HG03469 (cell line): ENCODE results near the gene PCGF1.
"Not testable (repeated sequence)": the region's sequence is repeated elsewhere in the genome, so short reads cannot be mapped to it uniquely, and the experiment has no call there.

ENCODE experiments used
- ATAC-seq: cut with Tn5 transposase; IDR thresholded peaks from one replicate; pipeline ENCODE4 v1.9.1; 2021; ENCODE audit warnings: mild to moderate bottlenecking, moderate library complexity, moderate number of reproducible peaks; ENCODE audit not compliant: unreplicated experiment

PCGF1 gene

DNA sequence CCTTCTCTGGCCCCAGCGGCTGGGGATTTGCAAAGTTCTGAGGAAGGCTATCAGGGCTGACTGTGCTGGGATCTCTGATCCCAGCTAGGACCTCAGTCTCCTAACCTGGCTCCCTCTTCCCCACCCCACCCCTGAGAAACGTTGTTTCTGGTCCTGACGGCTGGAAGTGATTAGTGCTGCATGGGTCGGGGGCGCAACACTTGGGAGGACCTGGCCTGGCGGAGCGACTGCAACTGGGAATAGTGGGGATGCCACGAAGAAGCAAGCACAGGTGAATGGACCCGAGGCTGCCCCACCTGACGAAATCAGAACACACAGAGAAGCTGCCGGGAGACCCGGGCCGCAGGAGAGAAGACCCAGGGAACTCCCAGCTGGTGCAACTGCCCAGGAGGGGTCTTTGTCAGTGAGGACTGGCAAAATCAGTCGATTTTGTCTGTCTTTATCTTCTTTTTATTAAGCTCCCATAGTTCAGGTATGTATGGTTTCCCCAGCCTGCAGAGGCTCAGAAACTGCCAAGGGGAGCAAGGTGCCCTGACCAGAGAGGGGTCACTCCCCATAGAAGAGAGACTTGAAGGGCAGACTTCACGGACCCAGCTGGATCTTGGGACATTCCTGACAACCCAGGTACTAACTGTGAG lies 7.4 kb downstream of the PCGF1 start:
- no peak for ATAC-seq

DNA sequence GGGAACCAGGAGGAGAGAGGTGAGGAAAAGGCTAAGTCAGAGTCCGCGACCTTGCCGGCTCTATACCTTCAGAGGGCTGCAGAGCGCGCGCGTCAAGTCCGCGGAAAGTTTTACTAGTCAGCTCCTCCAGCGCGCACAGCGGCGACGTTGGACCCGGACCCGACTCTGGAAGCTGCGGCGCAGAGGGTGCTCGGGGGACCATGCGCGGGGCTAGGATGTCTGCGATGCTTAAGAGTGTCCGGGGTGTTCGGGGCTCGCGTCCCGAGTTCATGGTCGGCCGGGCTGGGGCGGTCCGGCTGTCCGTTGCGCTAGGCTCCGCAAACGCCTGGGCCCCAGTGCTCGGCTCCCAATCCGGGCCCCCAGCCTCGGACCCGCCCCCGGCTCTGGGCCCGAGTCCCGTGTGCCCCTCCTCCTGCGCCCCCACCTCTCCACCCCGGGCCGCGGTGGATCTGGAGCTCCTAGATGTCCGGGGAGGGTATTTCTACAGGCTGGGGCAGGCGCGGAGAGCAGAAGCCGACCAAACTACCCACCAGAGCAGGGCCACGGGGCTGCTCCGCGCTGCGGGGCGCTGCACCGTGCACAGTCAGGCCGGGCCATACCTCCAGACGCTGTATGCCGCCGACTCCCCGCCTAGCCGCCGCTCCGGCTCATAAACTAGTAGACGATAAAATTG lies 8.1 kb downstream of the PCGF1 start, which contains the start of gene LBX2:
Gene LBX2 (minus strand): TSS at position 337 of the 673 bp plus-strand sequence. CDS start 66 bp downstream, at position 271.
- no peak for ATAC-seq

DNA sequence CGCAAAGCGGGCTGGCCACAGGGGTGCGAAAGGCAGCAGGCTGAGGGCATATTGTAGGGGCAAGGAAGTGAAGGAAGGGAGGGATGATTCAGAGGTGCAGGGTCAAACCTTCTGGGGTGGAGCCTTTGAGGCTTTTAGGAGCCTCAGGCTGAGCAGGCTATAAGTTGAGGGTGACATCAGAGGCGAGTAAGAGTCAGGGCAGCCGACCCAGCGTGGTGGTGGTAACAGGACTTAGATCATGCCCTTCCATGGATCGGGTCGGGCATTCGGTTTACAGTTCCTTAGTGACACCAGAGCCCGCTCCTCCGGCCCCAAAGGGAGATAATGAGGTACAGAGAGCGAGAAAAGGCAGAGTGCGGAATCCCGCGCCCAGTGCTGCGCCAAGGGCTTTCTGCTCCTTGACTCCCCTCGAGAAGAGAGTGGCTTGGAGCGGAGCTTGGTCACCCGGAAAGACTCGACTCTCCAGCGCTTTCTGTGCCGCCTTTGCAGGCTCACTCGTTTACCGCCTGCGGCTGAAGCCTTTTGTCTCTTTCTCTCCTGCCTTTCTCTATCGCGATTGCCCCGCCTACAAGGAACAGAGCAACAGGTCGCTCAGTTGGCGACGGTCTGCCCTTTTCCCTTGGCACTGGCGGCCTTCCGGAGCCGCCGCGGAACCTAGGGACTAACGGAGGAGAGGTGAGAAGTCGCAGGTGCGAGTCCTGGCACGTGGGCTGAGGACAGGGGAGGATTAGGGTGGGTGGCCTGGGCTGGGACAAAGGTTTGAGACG lies 8.8 kb downstream of the PCGF1 start:
- ATAC-seq = no peak

DNA sequence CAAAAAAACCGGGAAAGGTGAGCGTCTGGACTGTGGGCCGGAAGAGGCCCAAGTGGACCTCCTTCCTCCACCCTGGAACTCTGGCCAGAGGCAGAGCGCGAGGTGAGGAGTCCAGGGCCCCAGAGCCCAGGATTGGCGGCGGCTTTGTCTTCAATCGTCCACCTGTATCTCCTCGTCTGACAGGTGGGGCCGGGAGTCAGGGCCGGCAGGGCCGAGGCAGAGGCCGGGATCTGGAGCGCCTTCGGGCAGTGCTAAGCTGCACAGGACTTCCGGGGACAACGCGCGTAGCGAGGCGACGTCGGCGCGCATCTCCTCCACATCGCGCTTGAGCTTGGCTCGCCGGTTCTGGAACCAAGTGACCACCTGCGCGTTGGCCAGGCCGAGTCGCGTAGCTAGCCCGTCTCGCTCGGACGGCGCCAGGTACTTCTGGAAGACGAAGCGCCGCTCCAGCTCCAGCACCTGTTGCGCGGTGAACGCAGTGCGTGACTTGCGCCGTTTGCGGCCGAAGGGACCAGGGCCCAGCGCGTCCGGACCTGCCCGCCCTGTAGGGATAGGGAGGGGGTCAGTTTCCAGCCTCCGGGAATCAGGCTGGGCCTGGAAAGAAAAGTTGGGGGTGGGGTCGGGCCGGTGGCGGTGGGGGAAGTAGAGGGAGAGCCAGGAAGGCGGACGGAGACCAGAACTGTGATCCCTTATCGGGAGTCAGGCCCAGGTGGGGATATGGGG lies 9.6 kb downstream of the PCGF1 start:
- ATAC-seq = no peak

GRCh38 chr2:74496997-74497776 lies 10.3 kb downstream of the PCGF1 start:
- no peak for ATAC-seq

DNA sequence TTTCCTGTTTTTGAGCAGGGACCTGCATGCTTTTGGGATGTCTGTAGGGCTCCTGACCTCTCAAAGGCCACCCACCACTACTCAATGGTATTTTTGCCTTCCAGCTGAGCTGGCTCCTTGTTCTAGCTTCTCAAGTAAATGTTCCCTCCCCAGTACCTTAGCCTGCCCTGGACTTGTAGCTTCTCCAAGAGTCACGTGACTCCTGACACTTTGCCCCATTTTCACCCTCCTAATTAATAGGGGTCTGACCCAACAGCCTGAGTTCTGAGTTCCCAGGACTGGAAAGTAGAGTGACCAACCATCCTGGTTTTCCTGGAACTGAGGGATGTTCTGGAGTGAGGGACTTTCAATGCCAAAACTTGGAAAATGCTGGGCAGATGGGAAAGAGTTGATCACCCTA lies 12.1 kb downstream of the PCGF1 start:
- no peak for ATAC-seq

GRCh38 chr2:74493546-74493945 lies 13.9 kb downstream of the PCGF1 start:
- ATAC-seq = no peak

DNA sequence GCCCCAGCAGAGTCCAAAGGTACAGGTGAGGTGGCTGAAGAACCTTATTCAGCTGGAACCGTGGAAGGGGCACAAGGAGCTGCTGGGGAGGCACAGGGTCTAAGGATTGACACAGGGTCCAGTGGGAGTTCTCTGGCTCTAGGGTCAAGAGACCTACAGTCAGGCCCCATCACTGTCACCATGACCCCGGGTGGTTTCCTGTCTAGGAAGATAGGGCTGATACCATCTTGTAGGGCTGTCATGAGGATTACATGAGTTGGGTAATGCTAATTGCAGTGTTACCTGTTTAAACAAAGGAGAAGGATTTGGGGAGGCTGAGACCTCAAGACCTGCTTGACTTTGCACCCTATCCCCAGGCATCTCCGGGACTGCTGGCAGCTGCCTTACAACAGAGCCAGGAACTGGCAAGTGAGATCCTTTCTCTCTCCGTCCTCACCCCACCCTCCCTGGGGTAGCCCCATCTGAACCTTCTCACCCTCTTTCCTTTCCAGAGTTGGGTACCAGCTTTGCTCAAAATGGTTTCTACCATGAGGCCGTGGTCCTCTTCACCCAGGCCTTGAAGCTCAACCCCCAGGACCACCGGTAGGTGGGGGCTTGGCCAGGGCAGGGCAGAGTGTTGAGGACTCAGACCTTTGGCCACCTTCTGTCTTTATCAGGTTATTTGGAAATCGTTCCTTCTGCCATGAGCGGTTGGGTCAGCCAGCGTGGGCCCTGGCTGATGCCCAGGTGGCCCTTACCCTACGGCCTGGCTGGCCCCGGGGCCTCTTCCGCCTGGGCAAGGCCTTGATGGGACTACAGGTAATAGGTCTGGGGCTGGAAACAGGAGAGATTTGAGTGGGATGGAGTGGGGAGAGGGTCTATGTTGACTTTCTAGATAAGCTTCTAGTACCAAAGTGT lies 15.6 kb downstream of the PCGF1 start:
- ATAC-seq = no peak

DNA sequence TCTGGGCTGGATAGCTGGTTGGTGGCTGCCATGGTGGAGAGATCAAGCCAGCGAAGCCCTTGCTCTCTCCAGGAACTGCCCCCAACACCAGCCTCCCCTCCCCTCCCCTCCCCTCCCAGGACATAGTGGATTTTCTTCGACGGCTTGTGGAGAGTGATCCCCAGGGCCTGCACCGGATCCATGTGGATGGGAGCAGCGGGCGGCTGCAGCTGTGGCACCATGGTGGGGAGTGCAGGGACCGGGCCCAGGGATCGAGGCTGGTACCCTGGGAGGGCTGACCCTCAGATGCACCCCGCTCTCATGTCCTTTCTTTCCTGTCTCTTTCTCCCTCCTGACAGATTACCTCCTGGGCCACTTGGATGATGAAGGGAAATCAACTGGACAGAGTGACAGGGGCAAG lies 17.6 kb downstream of the PCGF1 start:
- no peak for ATAC-seq

DNA sequence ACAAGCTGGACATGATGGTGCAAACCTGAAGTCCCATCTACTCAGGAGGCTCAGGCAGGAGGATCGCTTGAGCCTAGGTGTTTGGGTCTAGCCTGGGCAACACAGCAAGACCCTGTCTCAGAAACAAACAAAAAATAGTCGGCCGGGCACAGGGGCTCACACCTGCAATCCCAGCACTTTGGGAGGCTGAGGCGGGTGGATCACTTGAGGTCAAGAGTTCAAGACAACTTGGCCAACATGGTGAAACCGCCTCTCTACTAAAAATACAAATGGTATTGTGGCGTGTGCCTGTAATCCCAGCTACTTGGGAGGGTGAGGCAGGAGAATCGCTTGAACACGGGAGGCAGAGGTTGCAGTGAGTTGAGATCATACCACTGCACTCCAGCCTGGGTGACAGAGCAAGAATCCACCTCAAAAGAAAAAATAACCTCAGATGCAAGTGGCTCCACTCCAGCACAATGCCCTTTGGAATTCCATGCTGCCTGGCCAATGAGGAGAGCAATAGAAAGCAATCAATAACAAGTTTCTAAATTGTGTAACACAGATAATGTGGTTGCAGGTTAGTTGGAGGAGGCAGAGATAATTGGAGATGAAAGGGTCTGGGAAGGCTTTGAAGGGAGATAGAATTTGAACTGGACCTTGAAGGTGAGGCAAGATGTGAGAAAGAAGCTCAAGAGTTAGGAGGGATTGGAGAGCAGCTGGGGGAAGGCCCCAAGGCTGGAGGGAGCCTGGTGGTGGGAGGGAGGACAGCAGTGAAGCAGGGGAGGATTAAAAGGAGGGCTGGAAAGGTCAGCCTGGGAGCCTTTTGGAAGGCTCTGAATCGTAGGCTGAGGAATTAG lies 18.6 kb downstream of the PCGF1 start:
- no peak for ATAC-seq

- no peak for ATAC-seq
Observed at GRCh38 chr2:74486141-74486540, 21.4 kb downstream of the PCGF1 start.

GRCh38 chr2:74483675-74484164 lies 23.8 kb downstream of the PCGF1 start:
- ATAC-seq = not testable (repeated sequence)

GRCh38 chr2:74482801-74483674 lies 24.5 kb downstream of the PCGF1 start, which contains the start of the genes CCDC142 and TTC31:
CCDC142 (minus strand) TSS chr2:74482998; CDS start chr2:74482837, 161 bp downstream.
TTC31 (plus strand) TSS chr2:74483081; CDS start chr2:74483096, 15 bp downstream.
- ATAC-seq = peak; percentile 64

DNA sequence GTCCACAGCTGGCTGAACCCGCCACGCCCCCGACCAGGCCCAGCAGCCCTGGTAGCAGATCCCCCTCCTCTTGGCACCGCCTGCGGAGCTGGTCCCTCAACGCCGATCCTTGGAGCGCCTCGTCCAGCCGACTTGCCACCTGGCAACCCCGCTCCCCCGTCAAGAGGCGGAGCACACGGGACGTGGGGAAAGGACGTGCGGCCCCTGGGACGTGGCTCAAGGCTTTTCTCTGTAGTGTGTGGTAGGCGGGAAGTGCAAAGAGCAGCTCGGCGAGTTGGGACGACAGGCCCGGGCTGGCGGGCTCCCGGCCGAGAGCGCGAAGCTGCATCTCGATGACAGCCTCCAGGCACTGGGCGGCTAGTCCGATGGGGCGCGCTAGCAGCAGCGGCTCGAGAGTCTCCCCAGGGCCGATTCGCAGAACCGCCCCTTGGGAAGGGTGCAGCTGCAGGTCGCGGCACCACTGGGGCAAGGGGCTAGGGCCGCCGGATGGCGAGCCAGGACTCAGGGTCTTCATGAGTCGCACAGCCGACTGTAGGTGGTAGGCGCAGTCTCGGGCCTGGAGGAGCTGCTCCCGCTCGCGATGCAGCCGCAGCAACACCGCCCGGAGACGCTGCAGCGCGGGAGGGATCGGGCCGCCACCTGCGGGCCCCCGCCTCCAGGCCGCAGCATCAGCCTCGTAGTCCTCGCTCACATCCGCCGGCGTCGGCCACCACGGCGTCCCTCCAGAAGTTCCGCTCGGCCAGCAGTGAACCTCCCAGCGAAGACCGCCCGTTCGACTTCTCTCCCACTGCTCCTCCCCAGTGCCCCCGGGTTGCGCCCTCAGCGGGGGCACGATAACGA lies 25.3 kb downstream of the PCGF1 start:
- peak; percentile 30 for ATAC-seq

DNA sequence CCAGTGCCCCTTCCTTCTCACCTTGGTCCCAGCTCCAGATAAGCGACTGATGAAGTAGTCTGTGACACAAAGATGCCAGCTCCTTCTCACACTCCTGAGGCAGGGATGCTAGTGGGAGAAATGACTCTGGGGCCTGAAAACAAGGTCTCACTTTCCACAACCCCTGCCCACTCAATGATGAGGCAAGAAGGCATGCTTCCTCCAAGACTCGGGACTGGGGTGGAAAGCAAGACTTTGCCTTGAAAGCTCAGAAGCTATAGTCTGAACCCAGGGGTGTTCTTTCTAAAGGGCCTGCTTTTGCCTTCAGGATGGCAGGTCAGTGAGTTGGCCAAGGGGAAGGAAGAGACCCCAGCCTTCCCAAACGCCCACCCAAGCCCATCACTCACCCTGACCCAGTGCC lies 26.1 kb downstream of the PCGF1 start:
- ATAC-seq = no peak

DNA sequence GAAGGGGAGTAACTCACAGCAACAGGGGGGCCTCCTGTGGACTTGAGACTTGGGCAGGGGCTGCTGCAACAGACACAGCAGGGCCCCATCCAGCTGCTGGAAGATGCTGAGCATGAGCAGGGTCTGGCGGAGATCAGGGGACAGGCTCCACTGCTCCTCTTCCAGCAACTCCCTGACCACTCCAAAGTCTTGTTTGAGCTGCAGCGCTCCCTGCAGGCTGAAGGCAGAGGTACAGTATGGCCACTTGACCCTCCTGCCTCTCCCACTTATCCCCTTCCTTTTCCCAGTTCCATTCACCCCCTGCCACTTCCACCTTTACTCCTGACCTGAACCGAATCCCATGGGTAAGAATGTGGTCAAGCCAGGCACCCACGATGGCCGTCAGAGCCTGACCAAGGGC lies 32.6 kb downstream of the PCGF1 start:
- ATAC-seq = no peak
